EH (cell line): ENCODE results near the gene TMEM236.
"Not testable (repeated sequence)": the region's sequence is repeated elsewhere in the genome, so short reads cannot be mapped to it uniquely, and the experiment has no call there.

Source experiments
- DNase-seq: peaks from one replicate; pipeline ENCODE4 v3.0.0-alpha.2; 2015; ENCODE audit warnings: low read depth

TMEM236 gene, protein sequence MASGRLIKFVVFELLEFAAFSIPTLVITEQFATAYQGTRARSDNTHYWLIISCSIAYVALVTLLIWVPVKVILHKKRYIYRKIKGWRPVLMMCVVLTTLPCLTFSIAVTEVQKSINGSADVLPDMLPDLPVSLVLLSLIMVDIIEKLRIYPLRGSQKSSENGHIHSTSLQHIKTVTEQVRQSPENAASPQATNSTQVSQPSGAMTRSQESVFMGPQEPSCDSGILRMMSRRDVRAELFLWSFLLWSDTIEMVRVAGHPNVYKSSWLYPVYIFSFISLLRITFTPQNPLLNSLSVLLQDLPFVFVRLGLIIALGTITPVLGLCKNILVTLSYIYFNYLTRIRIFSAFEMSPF

DNA sequence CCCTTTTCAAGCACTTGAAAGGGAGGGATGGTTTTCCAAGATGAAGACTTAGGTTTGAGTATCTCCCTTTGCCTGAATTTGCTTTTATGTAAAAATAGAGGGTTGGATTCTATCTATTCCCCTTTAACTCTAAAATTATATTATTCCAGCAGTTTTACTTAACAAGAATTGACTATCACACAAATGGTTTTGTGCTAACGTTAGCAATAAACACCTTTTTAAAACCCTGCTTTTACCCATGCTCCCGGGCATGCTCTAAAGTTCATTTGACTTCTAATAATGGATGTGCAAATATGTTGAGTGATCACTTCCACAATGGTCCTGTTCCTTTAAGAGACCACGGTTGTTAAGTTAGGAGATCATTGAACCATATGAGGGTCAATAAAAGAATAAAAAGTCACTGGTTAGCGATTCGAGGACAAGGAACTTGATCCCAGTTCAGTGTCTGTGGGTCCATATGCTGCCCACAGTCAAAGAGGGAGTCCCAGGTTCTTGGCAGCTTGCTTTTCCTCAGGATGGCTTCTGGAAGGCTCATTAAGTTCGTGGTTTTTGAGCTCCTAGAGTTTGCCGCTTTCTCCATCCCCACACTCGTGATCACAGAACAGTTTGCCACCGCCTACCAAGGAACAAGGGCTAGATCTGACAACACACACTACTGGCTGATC lies at the start of gene TMEM236:
Gene TMEM236 (plus strand): TSS at position 421 of the 665 bp plus-strand sequence. CDS start 95 bp downstream, at position 516.
- DNase-seq = no peak

DNA sequence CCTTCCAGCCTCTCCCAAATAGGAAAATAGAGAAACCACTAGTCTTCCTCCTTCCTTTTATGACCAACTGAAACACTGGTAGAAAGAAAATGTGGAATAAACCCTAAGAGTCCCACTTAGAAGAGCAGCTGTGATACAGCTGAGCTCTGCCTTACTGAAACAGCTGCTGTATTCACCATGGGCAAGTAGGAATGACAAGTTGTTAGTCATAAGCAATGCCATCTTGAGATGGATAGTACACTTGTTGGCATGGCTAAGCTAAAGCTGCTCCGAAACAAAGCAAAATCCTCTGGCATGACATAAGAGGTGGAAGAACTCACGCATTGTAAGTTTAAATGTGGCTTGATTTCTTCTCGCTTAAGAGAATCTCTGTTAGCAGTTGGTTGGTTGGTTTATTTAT lies 48.3 kb upstream of the TMEM236 start:
- no peak for DNase-seq

DNA sequence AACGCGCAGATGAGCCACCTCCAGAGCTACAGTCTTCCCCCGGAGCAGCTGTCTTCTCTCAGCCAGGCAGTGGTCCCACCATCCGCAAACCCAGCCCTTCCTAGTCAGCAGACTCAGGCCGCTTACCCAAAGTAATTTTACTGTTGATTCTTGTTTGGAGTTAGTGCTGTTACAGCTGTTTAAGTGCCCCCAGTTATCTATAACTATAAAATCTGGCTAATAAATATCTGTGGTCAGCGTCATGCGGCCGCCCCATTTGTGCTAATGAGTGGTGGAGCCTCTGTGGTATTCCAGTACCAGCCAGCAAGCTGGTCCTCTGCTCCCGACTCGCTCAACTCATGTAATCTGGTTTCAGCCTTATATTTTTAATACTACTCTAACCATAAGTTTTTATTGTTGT lies 43.2 kb upstream of the TMEM236 start:
- peak; percentile 15 for DNase-seq

DNA sequence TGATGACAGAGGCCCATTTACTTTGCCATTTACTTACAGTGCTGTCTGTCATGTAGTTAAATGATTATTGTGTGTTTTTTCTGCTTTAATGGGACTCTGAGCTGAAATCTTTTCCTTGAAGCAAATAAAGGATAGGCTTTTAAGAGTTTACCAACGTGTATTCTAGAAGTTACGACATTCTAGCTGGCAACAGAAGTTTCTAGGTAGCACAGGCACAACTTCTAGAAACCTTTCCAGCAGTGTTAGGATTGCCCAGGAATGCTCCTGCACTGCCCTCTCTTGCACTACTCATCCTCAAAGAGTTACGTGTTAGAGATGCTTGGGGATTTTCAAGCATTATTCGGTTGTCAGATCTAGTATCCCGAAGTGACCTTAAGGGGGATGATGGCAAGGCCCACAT lies 42.5 kb upstream of the TMEM236 start:
- DNase-seq = no peak

DNA sequence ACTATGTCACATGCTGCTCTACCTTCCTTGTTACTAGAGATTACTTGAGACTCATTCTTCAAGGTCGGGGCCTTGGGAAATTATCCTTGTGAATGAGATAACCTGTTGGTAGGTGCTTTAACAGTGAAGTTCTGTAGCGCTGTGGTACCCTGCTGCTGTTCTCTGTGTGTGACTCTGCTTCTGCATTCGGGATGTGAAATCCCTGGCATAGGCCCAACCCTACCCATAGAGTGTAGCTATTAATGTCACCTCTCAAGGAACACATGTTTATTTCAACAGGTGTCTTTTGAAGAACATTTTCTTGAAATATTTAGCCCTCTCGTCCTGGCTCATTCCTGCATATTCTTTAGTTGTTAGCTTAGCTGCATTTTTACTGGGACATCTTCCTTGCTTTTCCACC lies 41.8 kb upstream of the TMEM236 start:
- DNase-seq = no peak

DNA sequence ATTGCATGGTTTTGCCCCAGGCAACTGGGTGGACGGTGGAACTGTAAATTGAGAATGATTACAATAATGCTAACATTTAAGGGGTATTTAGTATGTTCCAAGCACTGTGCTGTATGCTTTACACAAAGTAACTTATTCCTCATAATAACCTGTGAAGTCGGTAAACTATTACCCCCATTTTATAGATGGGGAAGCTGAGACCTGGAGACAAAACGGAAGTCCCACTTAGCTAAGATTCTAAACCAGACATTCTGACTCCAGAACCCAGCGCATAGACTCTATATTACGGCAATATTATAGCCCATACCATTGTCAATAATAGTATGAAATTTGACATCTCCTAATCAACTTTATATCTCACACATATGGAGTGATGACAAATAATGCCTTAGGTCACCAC lies 39.9 kb upstream of the TMEM236 start:
- DNase-seq = no peak

DNA sequence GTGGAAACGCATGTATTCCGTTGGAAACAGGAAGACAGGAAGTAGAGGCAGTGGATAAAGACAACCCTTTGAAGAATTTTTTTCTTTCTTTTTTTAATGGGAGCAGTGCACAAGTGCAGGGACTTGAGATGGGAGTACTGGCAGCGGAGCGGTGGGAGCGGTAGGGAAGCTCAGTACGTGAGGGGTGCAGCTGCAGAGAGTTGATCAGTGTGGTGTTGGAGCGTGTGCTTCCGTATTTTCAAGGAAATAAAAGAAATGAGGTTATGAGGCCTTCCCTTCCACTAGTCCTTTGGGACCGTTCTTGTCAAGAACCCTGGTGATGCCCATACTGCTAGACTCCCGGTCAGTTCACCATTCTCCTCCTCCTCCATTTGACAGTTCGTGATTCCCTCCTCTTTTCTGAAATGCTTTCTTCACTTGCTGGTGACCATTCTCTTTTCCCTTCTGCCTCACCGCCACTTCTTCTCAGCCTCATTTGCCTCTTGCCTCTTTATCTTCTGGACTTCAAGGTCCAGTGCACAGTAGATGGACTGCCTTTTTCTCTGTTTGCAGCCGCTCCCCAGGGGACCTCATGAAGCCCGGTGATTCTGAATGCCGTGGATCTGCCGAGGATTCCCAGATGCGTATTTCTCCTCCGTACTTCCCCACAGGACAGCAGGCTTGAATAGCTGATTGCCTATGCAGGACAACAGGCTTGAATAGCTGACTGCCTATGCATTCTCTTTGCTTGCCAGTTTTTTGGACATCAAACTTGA lies 39.1 kb upstream of the TMEM236 start:
- DNase-seq = no peak

DNA sequence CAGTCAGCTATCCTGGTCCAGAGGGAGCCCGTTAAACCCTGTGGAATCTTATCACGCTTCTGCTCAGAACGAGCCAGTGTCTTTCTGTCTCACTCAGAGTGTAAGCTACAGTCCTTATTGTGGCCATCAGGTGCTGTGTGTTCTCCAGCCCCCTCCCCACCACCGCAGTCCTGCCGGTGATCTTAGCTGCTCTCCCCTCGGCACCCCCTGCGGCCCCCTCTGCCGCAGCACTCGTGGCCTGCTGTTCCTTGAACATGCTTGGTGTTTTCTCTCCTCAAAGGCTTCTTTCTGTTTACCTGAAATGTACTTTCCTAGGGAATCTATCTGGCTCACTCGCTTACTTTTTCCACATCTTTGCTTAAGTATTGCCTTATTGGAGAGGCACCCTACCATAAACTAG lies 38.2 kb upstream of the TMEM236 start:
- DNase-seq = no peak

DNA sequence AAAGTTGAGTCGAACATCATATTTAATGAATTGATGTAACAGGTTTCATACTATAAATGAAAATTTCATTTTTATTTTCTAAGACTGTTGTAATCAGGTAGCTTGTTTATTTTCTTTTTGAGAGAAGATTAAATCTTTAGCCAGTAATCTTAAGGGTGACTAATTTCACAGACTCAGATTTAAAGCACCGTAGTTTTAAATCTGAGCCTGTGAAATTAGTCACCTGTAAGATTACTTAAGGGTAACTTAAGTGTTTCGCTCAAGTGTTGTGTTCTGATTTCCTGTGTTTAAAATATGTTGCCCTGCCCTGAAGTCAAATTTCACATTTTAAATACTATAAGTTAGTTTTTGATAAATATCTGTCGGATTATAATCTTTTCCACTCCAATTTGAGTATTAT lies 35.8 kb upstream of the TMEM236 start:
- no peak for DNase-seq

DNA sequence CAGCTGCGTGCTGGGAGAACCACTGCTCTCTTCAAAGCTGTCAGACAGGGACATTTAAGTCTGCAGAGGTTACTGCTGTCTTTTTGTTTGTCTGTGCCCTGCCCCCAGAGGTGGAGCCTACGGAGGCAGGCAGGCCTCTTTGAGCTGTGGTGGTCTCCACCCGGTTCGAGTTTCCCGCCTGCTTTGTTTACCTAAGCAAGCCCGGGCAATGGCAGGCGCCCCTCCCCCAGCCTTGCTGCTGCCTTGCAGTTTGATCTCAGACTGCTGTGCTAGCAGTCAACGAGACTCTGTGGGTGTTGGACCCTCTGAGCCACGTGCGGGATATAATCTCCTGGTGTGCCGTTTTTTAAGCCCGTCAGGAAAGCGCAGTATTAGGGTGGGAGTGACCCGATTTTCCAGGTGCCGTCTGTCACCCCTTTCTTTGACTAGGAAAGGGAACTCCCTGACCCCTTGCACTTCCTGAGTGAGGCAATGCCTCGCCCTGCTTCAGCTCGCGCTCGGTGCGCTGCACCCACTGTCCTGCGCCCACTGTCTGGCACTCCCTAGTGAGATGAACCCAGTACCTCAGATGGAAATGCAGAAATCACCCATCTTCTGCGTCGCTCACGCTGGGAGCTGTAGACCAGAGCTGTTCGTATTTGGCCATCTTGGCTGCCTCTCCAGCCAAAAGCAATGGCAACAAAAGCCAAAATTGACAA lies 29.5 kb upstream of the TMEM236 start:
- not testable (repeated sequence) for DNase-seq

DNA sequence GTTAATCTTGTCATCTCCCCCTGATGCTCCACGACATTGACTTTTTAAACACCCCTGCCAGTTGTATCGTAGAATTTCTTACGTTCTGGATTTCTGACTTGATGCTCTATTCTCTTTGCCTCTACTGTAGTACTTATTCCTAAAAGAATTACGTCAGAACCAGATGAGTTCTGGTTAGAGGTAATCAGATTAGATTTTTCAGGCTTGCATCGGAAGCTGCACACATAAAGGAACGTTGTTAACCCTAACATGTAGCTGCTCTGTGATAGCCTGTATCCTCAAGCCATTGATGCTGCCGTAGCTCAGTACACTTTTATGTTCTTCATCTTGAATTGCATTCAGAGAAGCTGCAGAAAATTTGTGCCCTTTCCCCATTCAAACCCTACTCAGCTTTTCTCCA lies 26.3 kb upstream of the TMEM236 start:
- DNase-seq = no peak

DNA sequence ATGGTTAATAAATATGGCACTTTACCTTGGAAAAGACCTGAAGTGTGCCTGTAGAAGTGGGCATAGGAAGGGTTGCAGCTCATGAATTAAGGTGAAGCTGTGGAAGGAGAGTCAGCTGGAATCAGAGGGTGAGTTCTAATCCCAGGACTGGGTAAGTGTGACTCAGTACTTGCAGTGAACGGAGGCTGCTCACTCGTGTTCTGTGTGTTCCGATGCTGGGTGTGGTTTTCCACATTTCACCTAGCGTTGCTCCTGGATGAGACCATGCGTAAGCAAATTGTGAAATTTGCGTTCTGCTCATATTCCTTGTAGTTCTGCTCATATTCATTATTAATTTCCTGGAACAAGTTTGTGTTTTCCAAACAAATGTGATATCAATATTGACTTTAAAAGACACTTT lies 22.4 kb upstream of the TMEM236 start:
- DNase-seq = no peak

DNA sequence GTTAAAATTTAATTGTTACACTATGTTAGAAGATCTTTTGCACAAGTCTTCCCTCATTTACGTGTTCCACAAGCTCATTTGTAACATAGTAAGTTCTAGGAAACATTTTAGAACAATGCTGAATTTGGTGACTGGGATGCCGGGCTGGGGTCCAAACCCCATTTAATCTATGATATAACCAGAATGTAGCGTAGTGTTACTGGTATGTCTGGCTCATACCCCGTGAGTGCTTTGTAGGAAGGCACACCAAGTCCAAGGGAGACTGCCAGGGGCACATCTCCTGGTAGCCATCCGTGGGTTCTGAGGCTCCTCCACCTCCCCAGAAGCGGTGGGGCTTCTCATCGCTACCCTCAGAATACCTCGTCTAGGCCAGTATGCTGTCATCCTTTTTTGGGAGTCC lies 21.3 kb upstream of the TMEM236 start:
- DNase-seq = no peak

DNA sequence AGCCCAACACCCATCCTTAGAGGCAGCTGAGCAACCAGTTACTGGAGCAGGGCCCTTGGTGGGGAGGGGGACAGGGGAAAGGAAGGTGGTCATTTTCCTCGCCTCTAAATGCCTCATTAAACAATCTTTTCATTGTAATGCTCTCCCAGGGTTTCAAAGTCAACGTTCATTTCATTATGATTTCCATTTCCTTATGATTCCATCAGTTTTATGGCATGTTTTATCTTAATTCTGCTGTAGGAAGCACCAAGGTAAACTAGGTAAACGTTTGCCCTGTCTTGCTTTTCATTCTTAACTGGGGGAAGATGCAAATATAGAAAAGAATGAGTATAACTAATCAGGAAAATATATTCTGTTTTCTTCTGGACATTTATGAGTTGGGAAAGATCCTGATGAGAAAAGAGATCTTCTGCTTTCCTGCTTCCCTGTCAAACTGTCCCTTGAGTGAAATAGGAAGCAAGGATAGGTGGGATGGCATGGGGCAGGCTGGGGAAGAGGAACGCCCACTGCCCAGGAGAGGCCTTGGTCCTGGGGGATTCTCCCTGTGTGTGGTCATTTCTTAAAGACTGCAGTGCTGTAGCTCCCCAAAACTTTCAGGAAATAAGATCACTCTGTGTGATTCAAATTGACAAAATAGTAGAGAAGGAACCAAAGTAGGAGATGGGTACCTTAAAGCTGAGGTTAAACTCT lies 20.5 kb upstream of the TMEM236 start:
- DNase-seq = no peak

DNA sequence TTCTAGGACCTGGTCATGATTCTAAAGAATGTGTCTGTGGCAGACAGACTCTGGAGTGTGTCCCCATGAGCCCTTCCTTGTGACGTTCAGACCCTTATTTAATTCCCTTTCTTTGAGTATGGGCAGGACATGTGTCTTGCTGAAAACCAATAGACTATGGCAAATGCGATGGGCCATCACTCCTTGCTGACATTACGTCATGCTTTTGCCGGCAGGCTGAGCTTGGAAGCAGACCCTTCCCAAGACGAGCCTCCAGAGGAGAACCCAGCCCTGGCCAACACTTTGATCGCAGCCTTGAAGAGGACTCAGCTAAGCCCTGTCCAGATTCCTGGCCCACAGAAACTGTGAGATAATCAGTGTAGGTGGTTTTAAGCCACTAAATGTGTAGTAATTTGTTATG lies 18.4 kb upstream of the TMEM236 start:
- no peak for DNase-seq

DNA sequence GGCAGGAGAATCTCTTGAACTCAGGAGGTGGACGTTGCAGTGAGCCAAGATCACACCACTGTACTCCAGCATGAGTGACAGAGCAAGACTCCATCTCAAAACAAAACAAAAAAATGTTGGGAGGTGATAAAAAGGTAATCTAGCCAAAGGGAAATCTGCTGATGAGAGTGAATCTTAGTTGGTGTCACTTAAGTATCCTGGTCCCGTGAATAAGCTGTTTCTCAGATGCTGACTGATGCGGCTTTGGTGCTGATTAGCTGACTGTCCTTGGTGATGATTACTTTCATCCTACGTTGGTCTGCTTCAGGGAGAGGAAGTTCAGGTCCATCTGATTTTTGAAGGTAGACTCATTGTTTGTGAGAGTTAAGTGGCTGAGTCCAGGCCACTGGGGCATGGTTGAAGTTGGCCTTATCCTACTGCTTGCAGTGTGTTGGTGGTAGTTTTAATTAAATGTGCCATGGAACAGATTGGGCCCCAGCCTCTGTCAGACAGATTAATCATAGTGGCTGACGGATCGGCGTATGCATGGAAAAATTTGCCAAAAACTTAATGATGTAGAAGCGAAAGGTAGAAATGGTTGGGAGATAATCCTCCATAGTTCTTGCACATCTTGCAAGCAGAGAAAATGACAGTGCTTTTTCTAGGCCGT lies 17.4 kb upstream of the TMEM236 start:
- DNase-seq = no peak

DNA sequence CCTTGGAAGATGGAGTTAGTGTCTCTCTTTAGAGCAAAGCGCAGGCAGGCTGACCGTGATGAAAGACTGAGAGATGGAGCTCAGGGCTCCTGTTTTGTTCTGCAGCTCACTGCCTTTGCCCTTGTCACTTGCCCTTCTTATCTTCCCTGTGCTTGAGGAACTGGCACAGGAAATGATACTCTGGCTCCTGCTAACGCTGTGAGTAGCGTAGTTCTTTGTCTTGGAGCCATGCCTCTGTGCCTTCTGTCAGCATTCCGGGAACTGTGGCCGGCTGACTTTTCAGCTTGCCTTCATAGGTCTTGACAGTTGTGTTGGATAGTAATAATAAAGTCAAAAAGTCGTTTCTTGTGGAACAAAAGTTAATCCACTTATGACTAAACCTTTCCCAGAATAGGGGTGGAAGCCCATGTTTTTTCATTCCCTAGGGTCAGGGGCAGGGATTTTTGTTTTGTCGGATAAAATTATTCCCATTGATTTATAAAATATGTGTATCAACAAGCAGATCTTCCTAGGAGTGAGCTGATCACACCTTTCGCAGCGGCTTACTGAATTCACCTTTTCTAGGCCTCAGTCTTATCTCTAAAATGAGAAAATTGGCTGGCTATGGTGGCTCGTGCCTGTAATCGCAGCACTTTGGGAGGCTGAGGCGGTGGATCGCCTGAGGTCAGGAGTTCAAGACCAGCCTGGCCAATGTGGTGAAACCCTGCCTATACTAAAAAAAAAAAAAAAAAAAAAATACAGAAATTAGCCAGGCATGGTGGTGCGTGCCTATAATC lies 16.6 kb upstream of the TMEM236 start:
- DNase-seq = no peak

DNA sequence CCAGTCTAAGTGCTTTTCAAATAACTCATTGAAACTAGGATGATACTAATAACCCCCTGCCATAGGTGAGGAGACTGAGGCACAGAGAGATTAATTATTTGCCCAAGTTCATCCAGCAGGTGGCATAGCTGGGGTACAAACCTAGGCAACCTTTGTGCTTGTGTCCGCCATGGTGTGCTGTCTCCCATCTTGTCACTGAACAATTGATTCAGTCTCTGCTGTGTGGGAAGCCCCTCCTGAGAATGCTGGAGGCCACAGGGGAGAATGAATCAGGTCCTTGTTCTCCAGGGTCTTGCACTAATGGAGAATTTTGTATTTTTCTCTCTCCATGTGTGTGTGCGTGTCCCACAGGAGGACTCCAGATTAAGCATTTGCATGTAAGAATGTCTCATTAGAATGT lies 15.8 kb upstream of the TMEM236 start:
- no peak for DNase-seq

DNA sequence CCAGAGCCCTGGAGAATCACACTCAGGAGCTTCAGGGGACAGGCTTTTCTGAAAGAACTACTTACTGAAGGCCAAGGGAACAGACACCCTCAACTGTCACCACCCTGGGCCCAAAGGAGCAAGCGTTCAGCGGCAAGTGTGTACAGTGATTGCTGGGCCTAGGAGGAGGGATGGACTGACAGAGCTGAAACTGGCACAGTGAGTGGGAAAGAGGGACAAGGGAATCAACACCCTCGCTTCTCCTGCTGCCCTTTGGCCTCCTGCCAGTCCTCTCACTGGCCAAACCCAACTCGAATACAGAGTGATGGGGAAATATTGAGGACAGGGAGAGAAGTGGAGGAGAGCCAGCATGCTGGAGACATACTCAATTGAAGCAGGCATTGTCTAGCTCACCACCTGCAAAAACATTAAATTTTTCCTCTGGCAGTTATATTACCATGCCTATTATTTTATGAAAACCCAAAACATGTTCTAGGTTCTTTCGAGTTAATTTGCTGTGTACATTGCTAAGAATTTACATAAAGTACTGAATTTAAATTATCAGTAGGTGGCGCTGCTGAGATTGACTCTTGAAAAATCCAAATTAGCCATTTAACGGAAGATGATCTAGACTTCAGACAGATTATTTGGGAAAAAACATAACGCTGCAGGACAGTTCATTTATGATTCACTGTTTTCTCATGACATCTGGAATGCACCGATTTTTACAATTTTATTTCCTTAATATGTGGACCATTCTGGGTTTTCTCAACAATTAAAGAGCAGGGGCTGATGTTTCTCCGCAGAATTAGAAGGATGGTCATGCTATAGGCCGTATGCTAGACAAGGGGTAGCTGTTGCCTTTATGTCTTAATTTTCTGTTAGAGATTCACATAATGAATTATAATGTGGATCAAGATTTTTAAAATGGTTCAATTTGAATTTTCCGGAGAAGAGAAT lies 14.7 kb upstream of the TMEM236 start:
- DNase-seq = peak; percentile 54
